CD14-positive monocyte (primary cell): ENCODE results near the gene FGF5. TPM values are rescaled to one million over a fixed set of nuclear protein-coding genes. Genes with fewer than 3 reads are reported as not detected.

Experiments
- DNase-seq, 3 donors: peaks; one replicate each; pipeline ENCODE4 v3.0.0-alpha.2; 2011 to 2022
- H2AFZ ChIP-seq: 2 replicates; pipeline ENCODE4 v1.6.0; 2012; ENCODE audit warnings: mild to moderate bottlenecking, low read depth, low read length, inconsistent platforms; ENCODE audit not compliant: insufficient read depth, poor library complexity, severe bottlenecking
- H3K27ac ChIP-seq, 2 donors: 1 replicate in 1 of 2; 2 replicates in 1 of 2; pipeline ENCODE4 v1.5.1; 2012 to 2013; ENCODE audit warnings: low read length in 2 of 2, control low read depth in 1 of 2, inconsistent platforms in 1 of 2, low read depth in 1 of 2, mild to moderate bottlenecking in 1 of 2
- H3K27me3 ChIP-seq, 2 donors: one replicate each; pipeline versions ENCODE4 v1.6.0 to v1.6.1; 2011 to 2013; ENCODE audit warnings: low read length in 2 of 2; ENCODE audit not compliant: control insufficient read depth in 2 of 2, insufficient read depth in 2 of 2
- H3K36me3 ChIP-seq, 2 donors: replicated peaks in 1 of 2; 1 replicate in 1 of 2; 2 replicates in 1 of 2; pipeline versions ENCODE4 v1.5.1 to v1.6.1; 2012 to 2013; ENCODE audit warnings: low read length in 2 of 2, control low read depth in 1 of 2, inconsistent platforms in 1 of 2, mild to moderate bottlenecking in 1 of 2; ENCODE audit not compliant: insufficient read depth in 2 of 2, control insufficient read depth in 1 of 2
- H3K4me1 ChIP-seq, 2 donors: 1 replicate in 1 of 2; 2 replicates in 1 of 2; pipeline versions ENCODE4 v1.5.1 to v1.6.1; 2012 to 2013; ENCODE audit warnings: low read length in 2 of 2, control low read depth in 1 of 2, inconsistent platforms in 1 of 2, mild to moderate bottlenecking in 1 of 2, moderate library complexity in 1 of 2; ENCODE audit not compliant: insufficient read depth in 2 of 2, control insufficient read depth in 1 of 2
- H3K4me2 ChIP-seq: replicated peaks from 2 replicates; pipeline ENCODE3; 2012; ENCODE audit warnings: low read length, moderate library complexity, mild to moderate bottlenecking; ENCODE audit not compliant: poor library complexity, severe bottlenecking; ENCODE audit errors: extremely low read depth
- H3K4me3 ChIP-seq, 3 experiments: fragments of 200-600 bp in 1 of 3; sonication (generic) in 1 of 3; replicated peaks in 1 of 3; 1 replicate in 2 of 3; 2 replicates in 1 of 3; pipeline ENCODE4 v1.5.1; 2011 to 2013; ENCODE audit warnings: low read length in 3 of 3, mild to moderate bottlenecking in 3 of 3, control low read depth in 2 of 3, low read depth in 2 of 3, inconsistent platforms in 1 of 3, moderate library complexity in 1 of 3
- H3K79me2 ChIP-seq: 2 replicates; pipeline ENCODE4 v1.6.0; 2012; ENCODE audit warnings: mild to moderate bottlenecking, control low read depth, inconsistent platforms, low read length, moderate library complexity; ENCODE audit not compliant: insufficient read depth
- H3K9ac ChIP-seq: 2 replicates; pipeline ENCODE4 v1.6.0; 2017; ENCODE audit warnings: low read length, mild to moderate bottlenecking; ENCODE audit not compliant: insufficient read depth, poor library complexity, severe bottlenecking
- H3K9me3 ChIP-seq, 2 donors: replicated peaks in 1 of 2; 1 replicate in 1 of 2; 2 replicates in 1 of 2; pipeline versions ENCODE4 v1.5.1 to v1.6.1; 2012 to 2013; ENCODE audit warnings: low read length in 2 of 2, control low read depth in 1 of 2; ENCODE audit not compliant: control insufficient read depth in 1 of 2, insufficient read depth in 1 of 2
- H4K20me1 ChIP-seq: 2 replicates; pipeline ENCODE4 v1.6.0; 2012; ENCODE audit warnings: mild to moderate bottlenecking, low read length, control low read depth, moderate library complexity; ENCODE audit not compliant: insufficient read depth
- H3K27ac Mint-ChIP-seq, 7 donors: one replicate each; pipeline ENCODE4 v1.8.0; 2020; ENCODE audit warnings: mild to moderate bottlenecking in 7 of 7, mixed read lengths in 7 of 7, moderate library complexity in 6 of 7, inconsistent platforms in 2 of 7
- H3K27me3 Mint-ChIP-seq, 3 donors: one replicate each; pipeline ENCODE4 v1.8.0; 2021 to 2022; ENCODE audit warnings: low read depth in 3 of 3, mild to moderate bottlenecking in 3 of 3, mixed read lengths in 3 of 3, moderate library complexity in 3 of 3, inconsistent platforms in 1 of 3
- H3K36me3 Mint-ChIP-seq, 2 donors: one replicate each; pipeline ENCODE4 v1.8.0; 2020; ENCODE audit warnings: mixed read lengths in 2 of 2, inconsistent platforms in 1 of 2, mild to moderate bottlenecking in 1 of 2
- H3K4me1 Mint-ChIP-seq: one replicate; pipeline ENCODE4 v1.8.0; 2020; ENCODE audit warnings: mild to moderate bottlenecking, mixed read lengths
- H3K4me3 Mint-ChIP-seq, 2 donors: one replicate each; pipeline ENCODE4 v1.8.0; 2020; ENCODE audit warnings: mild to moderate bottlenecking in 2 of 2, mixed read lengths in 2 of 2, moderate library complexity in 1 of 2
- H3K9me3 Mint-ChIP-seq, 7 donors: one replicate each; pipeline ENCODE4 v1.8.0; 2020 to 2022; ENCODE audit warnings: mixed read lengths in 7 of 7, mild to moderate bottlenecking in 6 of 7, moderate library complexity in 6 of 7, inconsistent platforms in 2 of 7
- CTCF ChIP-seq: fragments of 200-600 bp; IDR thresholded peaks from one replicate; pipeline ENCODE4 v1.8.0; 2022; ENCODE audit warnings: antibody characterized with exemption, mild to moderate bottlenecking
- WGBS: methylation state at CpG from one replicate; pipeline ENCODE4 v1.1.5; 2013; ENCODE audit warnings: missing lambda C conversion rate; ENCODE audit not compliant: insufficient coverage; 5-methylcytosine and 5-hydroxymethylcytosine counted together
- intact Hi-C, 2 donors: fragments of 100-400 bp; cut with micrococcal nuclease; formaldehyde crosslinking; loops; one replicate each; pipeline versions ENCODE4 v1.15.0 to v1.15.1; 2023
- polyA plus RNA-seq, 3 donors: library from polyadenylated mRNA; depleted of rRNA in 1 of 3; unstranded in 2 of 3; stranded (reverse) in 1 of 3; fragments of 300-500 nt in 2 of 3; fragments of >200 nt in 1 of 3; fragmentation: Illumina TruSeq in 2 of 3; gene quantifications; 1 replicate in 2 of 3; 2 replicates in 1 of 3; pipeline ENCODE4 v1.2.3, GENCODE V29; 2012 to 2021

The FGF5 gene
- polyA plus RNA-seq, 3 donors: not detected

- Histone ChIP-seq H3K79me2 (no peaks in the 10 kb centered on the region), H3K4me2 (no peak overlapping the region), H3K4me3 (no peak overlapping the region), H3K9ac (no peak overlapping the region), H3K36me3 (no peaks in the 10 kb centered on the region), H4K20me1 (no peaks in the 10 kb centered on the region), H3K9me3 (no peaks in the 10 kb centered on the region), H2AFZ (no peak overlapping the region), H3K27me3 (no peaks in the 10 kb centered on the region), H3K27ac (no peak overlapping the region), H3K4me1 (no peaks in the 10 kb centered on the region)
- Mint-ChIP-seq H3K4me3 (no peak overlapping the region), H3K36me3 (no peaks in the 10 kb centered on the region), H3K9me3 (no peaks in the 10 kb centered on the region), H3K4me1 (no peaks in the 10 kb centered on the region), H3K27ac (no peak overlapping the region), H3K27me3 (peaks cover 0 to 3% (median 2%) of the 10 kb centered on the region in 3 donors)
- no peak for TF ChIP-seq CTCF
- no peak for DNase-seq
- WGBS: no CpG with 5 or more reads among the region's 5 CpGs
- intact Hi-C loops: no loop called here
Measured at GRCh38 chr4:80295826-80296225, 29.4 kb downstream of the FGF5 start.

GRCh38 chr4:80301884-80302283, 35.4 kb downstream of the FGF5 start:
- Histone ChIP-seq H3K4me2 (no peak overlapping the region), H3K27me3 (no peaks in the 10 kb centered on the region), H3K79me2 (no peaks in the 10 kb centered on the region), H3K9ac (no peak overlapping the region), H3K36me3 (no peaks in the 10 kb centered on the region), H4K20me1 (no peaks in the 10 kb centered on the region), H2AFZ (no peak overlapping the region), H3K4me3 (no peak overlapping the region), H3K9me3 (peaks cover 0 to 9% of the 10 kb centered on the region in 2 donors), H3K4me1 (no peaks in the 10 kb centered on the region), H3K27ac (no peak overlapping the region)
- intact Hi-C loops: no loop called here
- H3K27ac Mint-ChIP-seq: no peak overlapping the region
- H3K4me1 Mint-ChIP-seq: no peaks in the 10 kb centered on the region
- no CpG with 5 or more reads among the region's 4 CpGs for WGBS
- H3K36me3 Mint-ChIP-seq: no peaks in the 10 kb centered on the region
- peaks cover 0 to 9% (median 4%) of the 10 kb centered on the region in 7 donors for H3K9me3 Mint-ChIP-seq
- H3K4me3 Mint-ChIP-seq: no peak overlapping the region
- H3K27me3 Mint-ChIP-seq: peaks cover 0 to 7% (median 6%) of the 10 kb centered on the region in 3 donors
- no peak for DNase-seq
- TF ChIP-seq CTCF: no peak
